H9 (cell line): Measurements from ENCODE around the gene FBXO27. TPM values are rescaled to one million over a fixed set of nuclear protein-coding genes. Genes with fewer than 3 reads are reported as not detected.
"Not testable (repeated sequence)": the region's sequence is repeated elsewhere in the genome, so short reads cannot be mapped to it uniquely, and the experiment has no call there.

Source experiments
- DNase-seq: peaks from one replicate; pipeline ENCODE4 v3.0.0-alpha.2; 2017
- H2AFZ ChIP-seq: one replicate; pipeline ENCODE4 v1.6.1; 2013; ENCODE audit warnings: mild to moderate bottlenecking, low read length, control low read depth, moderate library complexity
- H2AK5ac ChIP-seq: 2 replicates; pipeline ENCODE4 v1.6.1; 2013; ENCODE audit warnings: low read length, control low read depth, mixed read lengths; ENCODE audit not compliant: insufficient read length
- H2BK120ac ChIP-seq: one replicate; pipeline ENCODE4 v1.6.1; 2013; ENCODE audit warnings: low read depth, mild to moderate bottlenecking, low read length, control low read depth, inconsistent platforms; ENCODE audit not compliant: poor library complexity, severe bottlenecking
- H2BK12ac ChIP-seq: 2 replicates; pipeline ENCODE4 v1.6.1; 2013; ENCODE audit warnings: low read length, control low read depth, mixed read lengths, low read depth; ENCODE audit not compliant: insufficient read length
- H2BK15ac ChIP-seq: 2 replicates; pipeline ENCODE4 v1.6.1; 2013; ENCODE audit warnings: low read depth, low read length, control low read depth
- H2BK20ac ChIP-seq: one replicate; pipeline ENCODE4 v1.6.1; 2013; ENCODE audit warnings: low read depth, mild to moderate bottlenecking, low read length, control low read depth, inconsistent platforms; ENCODE audit not compliant: poor library complexity, severe bottlenecking
- H2BK5ac ChIP-seq: 2 replicates; pipeline ENCODE4 v1.6.1; 2013; ENCODE audit warnings: low read length, control low read depth, mixed read lengths; ENCODE audit not compliant: insufficient read length
- H3K14ac ChIP-seq: 2 replicates; pipeline ENCODE4 v1.6.1; 2013; ENCODE audit warnings: low read length, control low read depth; ENCODE audit not compliant: insufficient read depth
- H3K18ac ChIP-seq: 2 replicates; pipeline ENCODE4 v1.6.1; 2013; ENCODE audit warnings: low read depth, mild to moderate bottlenecking, mixed read lengths, low read length, control low read depth; ENCODE audit not compliant: insufficient read length
- H3K23ac ChIP-seq: 2 replicates; pipeline ENCODE4 v1.6.1; 2013; ENCODE audit warnings: low read length, control low read depth, mixed read lengths, low read depth; ENCODE audit not compliant: insufficient read length
- H3K23me2 ChIP-seq: 2 replicates; pipeline ENCODE4 v1.6.1; 2013; ENCODE audit warnings: low read depth, mild to moderate bottlenecking, mixed read lengths, low read length, control low read depth; ENCODE audit not compliant: insufficient read length, poor library complexity, severe bottlenecking
- H3K27ac ChIP-seq: 2 replicates; pipeline ENCODE4 v1.5.1; 2013; ENCODE audit warnings: low read length, control low read depth, mixed read lengths, low read depth; ENCODE audit not compliant: insufficient read length
- H3K27me3 ChIP-seq: 2 replicates; pipeline ENCODE4 v1.6.1; 2013; ENCODE audit warnings: low read length, control low read depth, inconsistent platforms; ENCODE audit not compliant: insufficient read depth
- H3K4ac ChIP-seq: 2 replicates; pipeline ENCODE4 v1.6.1; 2013; ENCODE audit warnings: low read depth, mild to moderate bottlenecking, control low read depth, inconsistent platforms, low read length, moderate library complexity
- H3K4me1 ChIP-seq: 2 replicates; pipeline ENCODE4 v1.6.1; 2013; ENCODE audit warnings: low read length, control low read depth, inconsistent platforms; ENCODE audit not compliant: insufficient read depth
- H3K4me2 ChIP-seq: 2 replicates; pipeline ENCODE4 v1.6.1; 2013; ENCODE audit warnings: low read length, control low read depth, mixed read lengths; ENCODE audit not compliant: insufficient read length, insufficient read depth
- H3K56ac ChIP-seq: 2 replicates; pipeline ENCODE4 v1.6.1; 2013; ENCODE audit warnings: low read depth, mild to moderate bottlenecking, mixed read lengths, low read length, control low read depth; ENCODE audit not compliant: insufficient read length
- H3K79me1 ChIP-seq: 2 replicates; pipeline ENCODE4 v1.6.1; 2013; ENCODE audit warnings: low read depth, mild to moderate bottlenecking, moderate library complexity, low read length, control low read depth, inconsistent platforms; ENCODE audit not compliant: insufficient read depth, poor library complexity, severe bottlenecking
- H3K79me2 ChIP-seq: 2 replicates; pipeline ENCODE4 v1.6.1; 2013; ENCODE audit warnings: low read length, control low read depth, inconsistent platforms; ENCODE audit not compliant: insufficient read depth
- H3K9ac ChIP-seq: 2 replicates; pipeline ENCODE4 v1.6.1; 2013; ENCODE audit warnings: low read length, control low read depth, mixed read lengths; ENCODE audit not compliant: insufficient read length; ENCODE audit errors: extremely low read depth
- H3K9me3 ChIP-seq: one replicate; pipeline ENCODE4 v1.6.1; 2013; ENCODE audit warnings: low read depth, low read length, inconsistent platforms; ENCODE audit not compliant: control insufficient read depth
- H3T11ph ChIP-seq: one replicate; pipeline ENCODE4 v1.6.1; 2013; ENCODE audit warnings: mild to moderate bottlenecking, low read length, control low read depth, inconsistent platforms
- H4K20me1 ChIP-seq: one replicate; pipeline ENCODE4 v1.6.1; 2013; ENCODE audit not compliant: control insufficient read depth, insufficient read length, insufficient read depth
- H4K5ac ChIP-seq: 2 replicates; pipeline ENCODE4 v1.6.1; 2013; ENCODE audit warnings: low read depth, mild to moderate bottlenecking, mixed read lengths, low read length, control low read depth; ENCODE audit not compliant: insufficient read length
- H4K8ac ChIP-seq: replicated peaks from 2 replicates; pipeline ENCODE4 v1.6.1; 2013; ENCODE audit warnings: low read length, control low read depth, mixed read lengths, low read depth; ENCODE audit not compliant: insufficient read length
- H4K91ac ChIP-seq: 2 replicates; pipeline ENCODE4 v1.6.1; 2013; ENCODE audit warnings: low read depth, mild to moderate bottlenecking, moderate library complexity, mixed read lengths, low read length, control low read depth; ENCODE audit not compliant: insufficient read length
- H3K27ac Mint-ChIP-seq, 3 experiments: 2 replicates in 2 of 3; 3 replicates in 1 of 3; pipeline ENCODE4 v1.8.0; 2020 to 2021; ENCODE audit warnings: mixed read lengths in 3 of 3, mild to moderate bottlenecking in 1 of 3, moderate library complexity in 1 of 3
- H3K27me3 Mint-ChIP-seq: 2 replicates; pipeline ENCODE4 v1.8.0; 2021; ENCODE audit warnings: low read depth, mild to moderate bottlenecking, moderate library complexity, mixed read lengths
- H3K36me3 Mint-ChIP-seq, 3 experiments: 2 replicates in 2 of 3; 3 replicates in 1 of 3; pipeline ENCODE4 v1.8.0; 2020 to 2021; ENCODE audit warnings: low read depth in 3 of 3, mixed read lengths in 3 of 3; ENCODE audit not compliant: insufficient read depth in 1 of 3
- H3K4me1 Mint-ChIP-seq, 2 experiments: 2 replicates each; pipeline ENCODE4 v1.8.0; 2020; ENCODE audit warnings: mixed read lengths in 2 of 2
- H3K4me3 Mint-ChIP-seq, 2 experiments: 2 replicates in 1 of 2; 3 replicates in 1 of 2; pipeline ENCODE4 v1.8.0; 2020 to 2021; ENCODE audit warnings: mild to moderate bottlenecking in 2 of 2, mixed read lengths in 2 of 2, moderate library complexity in 1 of 2
- H3K9me3 Mint-ChIP-seq, 2 experiments: 2 replicates in 1 of 2; 3 replicates in 1 of 2; pipeline ENCODE4 v1.8.0; 2020; ENCODE audit warnings: mild to moderate bottlenecking in 2 of 2, mixed read lengths in 2 of 2, moderate library complexity in 1 of 2
- WGBS: extraction: QIAGEN DNeasy Blood & Tissue Kit; methylation state at CpG from one replicate; pipeline ENCODE4 v1.1.7; 2013; ENCODE audit warnings: missing lambda C conversion rate, low lambda C conversion rate, mixed read lengths; ENCODE audit not compliant: insufficient read length; ENCODE audit errors: extremely low coverage; 5-methylcytosine and 5-hydroxymethylcytosine counted together
- total RNA-seq: library from RNA; stranded (reverse); gene quantifications from 2 replicates; pipeline ENCODE4 v1.2.1, GENCODE V29; 2021
- TF ChIP-seq, protein P1 (sequence below): fragments of 200-600 bp; sonication (generic); conservative IDR thresholded peaks from 3 replicates; pipeline ENCODE4 v1.8.0; 2021; ENCODE audit warnings: antibody characterized with exemption, mild to moderate bottlenecking

The FBXO27 gene
- total RNA-seq, 1 experiment from 2014 or later = 14.5 TPM

DNA sequence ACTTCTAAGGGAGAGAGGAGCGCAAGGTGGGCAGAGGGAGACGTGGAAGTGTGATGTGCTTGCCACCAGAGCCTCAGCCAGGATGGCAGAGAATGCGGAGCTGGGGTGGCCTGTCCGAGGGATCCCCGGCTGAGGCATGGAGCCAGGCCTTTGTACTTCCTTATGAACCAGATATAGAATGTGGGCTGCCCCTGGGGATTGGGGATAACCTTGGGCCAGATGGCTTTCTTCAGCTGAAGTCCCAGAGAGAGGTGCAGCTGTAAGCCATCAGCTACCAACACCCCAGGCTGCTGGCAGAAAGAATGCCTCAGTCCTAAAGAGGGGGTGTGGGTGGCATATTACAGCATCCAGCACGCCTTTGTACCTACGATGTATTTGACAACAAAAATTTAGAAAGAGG is 31.3 kb downstream of the FBXO27 start:
- Histone ChIP-seq H3K23ac (no peak overlapping the region), H3K9me3 (no peaks in the 10 kb centered on the region), H3K56ac (no peak overlapping the region), H2BK120ac (no peak overlapping the region), H3K27ac (no peak overlapping the region), H2BK12ac (no peak overlapping the region), H3K14ac (no peak overlapping the region), H4K91ac (no peak overlapping the region), H3K9ac (no peak overlapping the region), H3K18ac (no peak overlapping the region), H3T11ph (no peak overlapping the region), H2BK5ac (no peak overlapping the region), H4K8ac (no peak overlapping the region), H4K20me1 (no peaks in the 10 kb centered on the region), H3K79me2 (no peaks in the 10 kb centered on the region; the same call in 1 of the 2 replicates), H2AFZ (no peak overlapping the region), H3K4me1 (no peaks in the 10 kb centered on the region), H2AK5ac (no peak overlapping the region), H3K4ac (no peak overlapping the region), H2BK20ac (no peak overlapping the region), H3K79me1 (no peaks in the 10 kb centered on the region), H2BK15ac (no peak overlapping the region; the same call in 1 of the 2 replicates), H3K23me2 (no peaks in the 10 kb centered on the region), H4K5ac (no peak overlapping the region), H3K4me2 (no peak overlapping the region), H3K27me3 (no peaks in the 10 kb centered on the region)
- no peak for DNase-seq
- H3K27me3 Mint-ChIP-seq = no peaks in the 10 kb centered on the region; the same call in 1 of the 2 replicates
- no peaks in the 10 kb centered on the region for H3K36me3 Mint-ChIP-seq
- no peak overlapping the region for H3K27ac Mint-ChIP-seq
- no CpG with 5 or more reads among the region's 7 CpGs for WGBS
- H3K4me3 Mint-ChIP-seq = no peak overlapping the region; a peak in 1 of 5 replicates
- no peaks in the 10 kb centered on the region; a peak in 1 of 4 replicates for H3K4me1 Mint-ChIP-seq
- H3K9me3 Mint-ChIP-seq = no peaks in the 10 kb centered on the region; a peak in 1 of 5 replicates
- TF ChIP-seq, protein P1, sequence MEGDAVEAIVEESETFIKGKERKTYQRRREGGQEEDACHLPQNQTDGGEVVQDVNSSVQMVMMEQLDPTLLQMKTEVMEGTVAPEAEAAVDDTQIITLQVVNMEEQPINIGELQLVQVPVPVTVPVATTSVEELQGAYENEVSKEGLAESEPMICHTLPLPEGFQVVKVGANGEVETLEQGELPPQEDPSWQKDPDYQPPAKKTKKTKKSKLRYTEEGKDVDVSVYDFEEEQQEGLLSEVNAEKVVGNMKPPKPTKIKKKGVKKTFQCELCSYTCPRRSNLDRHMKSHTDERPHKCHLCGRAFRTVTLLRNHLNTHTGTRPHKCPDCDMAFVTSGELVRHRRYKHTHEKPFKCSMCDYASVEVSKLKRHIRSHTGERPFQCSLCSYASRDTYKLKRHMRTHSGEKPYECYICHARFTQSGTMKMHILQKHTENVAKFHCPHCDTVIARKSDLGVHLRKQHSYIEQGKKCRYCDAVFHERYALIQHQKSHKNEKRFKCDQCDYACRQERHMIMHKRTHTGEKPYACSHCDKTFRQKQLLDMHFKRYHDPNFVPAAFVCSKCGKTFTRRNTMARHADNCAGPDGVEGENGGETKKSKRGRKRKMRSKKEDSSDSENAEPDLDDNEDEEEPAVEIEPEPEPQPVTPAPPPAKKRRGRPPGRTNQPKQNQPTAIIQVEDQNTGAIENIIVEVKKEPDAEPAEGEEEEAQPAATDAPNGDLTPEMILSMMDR = no peak

DNA sequence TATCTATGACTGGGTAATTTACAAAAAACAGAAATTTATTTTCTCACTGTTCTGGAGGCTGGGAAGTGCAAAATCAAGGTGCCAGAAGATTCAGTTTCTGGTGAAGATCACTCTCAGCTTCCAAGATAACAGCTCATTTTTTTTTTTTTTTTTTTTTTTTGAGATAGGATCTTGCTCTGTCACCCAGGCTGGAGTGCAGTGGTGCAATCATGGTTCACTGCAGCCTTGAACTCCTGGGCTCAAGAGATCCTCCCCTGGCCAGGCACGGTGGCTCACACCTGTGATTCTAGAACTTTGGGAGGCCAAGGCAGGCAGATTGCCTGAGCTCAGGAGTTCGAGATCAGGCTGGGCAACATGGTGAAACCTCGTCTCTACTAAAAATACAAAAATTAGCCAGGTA is 34.8 kb downstream of the FBXO27 start:
- H3K27me3 Mint-ChIP-seq, H3K18ac ChIP-seq, H3K4me1 ChIP-seq, H3K79me1 ChIP-seq, H2BK5ac ChIP-seq, DNase-seq, H3K23ac ChIP-seq, H3K79me2 ChIP-seq, H3K4me3 Mint-ChIP-seq, H3K9me3 Mint-ChIP-seq, H3K4ac ChIP-seq, H4K91ac ChIP-seq, H3K4me1 Mint-ChIP-seq, H3K4me2 ChIP-seq, H2BK15ac ChIP-seq, H2BK120ac ChIP-seq, H3K23me2 ChIP-seq, H2AK5ac ChIP-seq, H3K36me3 Mint-ChIP-seq, H2BK20ac ChIP-seq, H3K9me3 ChIP-seq, H3K27ac Mint-ChIP-seq, H3K14ac ChIP-seq, H3K27me3 ChIP-seq, H4K20me1 ChIP-seq, H4K8ac ChIP-seq, H2BK12ac ChIP-seq, H3T11ph ChIP-seq, H3K9ac ChIP-seq, H3K27ac ChIP-seq, H2AFZ ChIP-seq, H3K56ac ChIP-seq, H4K5ac ChIP-seq: not testable (repeated sequence)
- WGBS = no CpG with 5 or more reads among the region's 3 CpGs
